HCT116 (cell line): ENCODE measurements around the gene NHSL2. TPM values are rescaled to one million over a fixed set of nuclear protein-coding genes. Genes with fewer than 3 reads are reported as not detected.

Experiments used
- ATAC-seq: fragments of 200-7000 bp; cut with Tn5 transposase; 2 replicates; pipeline ENCODE4 v1.9.1; 2020; ENCODE audit warnings: mild to moderate bottlenecking, moderate library complexity
- BruUV-seq: library from RNA; stranded (reverse); fragments of 400-500 nt; replicated peaks from 2 replicates; lab custom pipeline; 2021; lab: Mats Ljungman, UMichigan
- CTCF ChIA-PET: fragments of 300-600 bp; sonication (Branson Sonifier 250); formaldehyde crosslinking; loops from one replicate; lab custom pipeline; 2021; ENCODE audit warnings: antibody characterized with exemption; lab: Charles Lee
- POLR2A ChIA-PET: fragments of 300-600, 350-600 bp; sonication (Branson Sonifier 250); formaldehyde crosslinking; loops from one replicate; lab custom pipeline; 2021; ENCODE audit warnings: antibody characterized with exemption; lab: Charles Lee
- RAD21 ChIA-PET, 2 experiments: fragments of 300-600 bp; sonication (Branson Sonifier 250); formaldehyde crosslinking; loops; one replicate each; lab custom pipeline; 2023; ENCODE audit warnings: low total read pairs in 2 of 2; ENCODE audit not compliant: uncharacterized antibody in 2 of 2, unreplicated experiment in 2 of 2, low non-redundant PET in 1 of 2; lab: Charles Lee
- DNase-seq: peaks from one replicate; pipeline ENCODE4 v3.0.0-alpha.2; 2010; ENCODE audit warnings: low read depth, low spot score
- H2AFZ ChIP-seq: fragments of 200-600 bp; shearing (Covaris generic), sonication (generic); 2 replicates; pipeline ENCODE4 v1.6.1; 2017; ENCODE audit warnings: low read depth, mixed run types, mixed read lengths, antibody characterized with exemption, low read length; ENCODE audit not compliant: poor library complexity, severe bottlenecking
- H3K27ac ChIP-seq: 2 replicates; pipeline ENCODE4 v1.5.1; 2012; ENCODE audit warnings: low read depth, low read length
- H3K27me3 ChIP-seq: fragments of 200-600 bp; sonication (generic); 2 replicates; pipeline ENCODE4 v1.6.1; 2016; ENCODE audit warnings: mixed run types, low read length, mixed read lengths; ENCODE audit not compliant: insufficient read depth
- H3K36me3 ChIP-seq, 2 experiments: fragments of 200-500 bp in 1 of 2; fragments of 200-600 bp in 1 of 2; sonication (Bioruptor generic) in 1 of 2; sonication (generic) in 1 of 2; 2 replicates each; pipeline versions ENCODE4 v1.5.1 to v1.6.1; 2014 to 2016; ENCODE audit warnings: low read length in 2 of 2, inconsistent platforms in 1 of 2, mixed read lengths in 1 of 2, mixed run types in 1 of 2; ENCODE audit not compliant: insufficient read depth in 2 of 2, control insufficient read depth in 1 of 2
- H3K4me1 ChIP-seq, 2 experiments: fragments of 200-600 bp in 1 of 2; sonication (generic) in 1 of 2; 2 replicates each; pipeline versions ENCODE4 v1.5.1 to v1.6.1; 2012 to 2017; ENCODE audit warnings: low read length in 2 of 2, inconsistent platforms in 1 of 2, mild to moderate bottlenecking in 1 of 2, mixed read lengths in 1 of 2, mixed run types in 1 of 2, moderate library complexity in 1 of 2; ENCODE audit not compliant: insufficient read depth in 2 of 2, control insufficient read depth in 1 of 2
- H3K4me2 ChIP-seq: fragments of 200-600 bp; sonication (generic); 2 replicates; pipeline ENCODE4 v1.6.1; 2017; ENCODE audit warnings: mixed run types, low read length, mixed read lengths
- H3K4me3 ChIP-seq, 2 experiments: fragments of 200-600 bp in 1 of 2; sonication (generic) in 1 of 2; replicated peaks in 1 of 2; 2 replicates each; pipeline ENCODE4 v1.5.1; 2011 to 2016; ENCODE audit warnings: low read length in 2 of 2, control low read depth in 1 of 2, low read depth in 1 of 2, mild to moderate bottlenecking in 1 of 2, mixed read lengths in 1 of 2, mixed run types in 1 of 2
- H3K79me2 ChIP-seq: fragments of 200-600 bp; sonication (generic); 2 replicates; pipeline ENCODE4 v1.6.1; 2017; ENCODE audit warnings: mild to moderate bottlenecking, mixed run types, low read length, moderate library complexity, mixed read lengths; ENCODE audit not compliant: insufficient read depth
- H3K9ac ChIP-seq: fragments of 200-600 bp; sonication (generic); 2 replicates; pipeline ENCODE4 v1.6.1; 2016; ENCODE audit warnings: low read length, mixed read lengths
- H3K9me2 ChIP-seq: fragments of 200-600 bp; sonication (generic), shearing (Covaris generic); 2 replicates; pipeline ENCODE4 v1.6.1; 2017; ENCODE audit warnings: mixed run types, mild to moderate bottlenecking, moderate library complexity; ENCODE audit not compliant: insufficient read depth
- H3K9me3 ChIP-seq, 2 experiments: fragments of 200-500 bp in 1 of 2; fragments of 200-600 bp in 1 of 2; sonication (Bioruptor generic) in 1 of 2; sonication (generic) in 1 of 2; 2 replicates each; pipeline ENCODE4 v1.6.1; 2014 to 2017; ENCODE audit warnings: low read length in 2 of 2, mixed read lengths in 2 of 2, inconsistent platforms in 1 of 2, low read depth in 1 of 2, mild to moderate bottlenecking in 1 of 2, mixed run types in 1 of 2, moderate library complexity in 1 of 2; ENCODE audit not compliant: control insufficient read depth in 1 of 2, insufficient read depth in 1 of 2
- H4K20me1 ChIP-seq: fragments of 200-600 bp; sonication (generic), shearing (Covaris generic); 2 replicates; pipeline ENCODE4 v1.6.1; 2017; ENCODE audit warnings: mixed run types, mild to moderate bottlenecking, moderate library complexity; ENCODE audit not compliant: insufficient read depth
- CBX3 ChIP-seq: IDR thresholded peaks from 2 replicates; pipeline ENCODE4 v1.6.1; 2012; ENCODE audit warnings: low read depth
- CEBPB ChIP-seq: IDR thresholded peaks from 2 replicates; pipeline ENCODE4 v1.6.1; 2012; ENCODE audit warnings: low read depth
- EGR1 ChIP-seq: IDR thresholded peaks from 2 replicates; pipeline ENCODE4 v1.6.1; 2012; ENCODE audit warnings: low read depth
- ELF1 ChIP-seq: IDR thresholded peaks from 2 replicates; pipeline ENCODE4 v1.6.1; 2012; ENCODE audit warnings: low read depth, borderline replicate concordance
- EZH2 ChIP-seq: fragments of 200-600 bp; sonication (generic); IDR thresholded peaks from 2 replicates; pipeline ENCODE4 v1.6.1; 2017; ENCODE audit warnings: antibody characterized with exemption, mixed run types
- POLR2A ChIP-seq: IDR thresholded peaks from 2 replicates; pipeline ENCODE4 v1.7.0; 2011; ENCODE audit warnings: borderline replicate concordance; ENCODE audit not compliant: insufficient read depth, insufficient read length; ENCODE audit errors: extremely low read depth
- RAD21 ChIP-seq: IDR thresholded peaks from 2 replicates; pipeline ENCODE4 v1.6.1; 2012; ENCODE audit warnings: low read depth, mild to moderate bottlenecking
- SP1 ChIP-seq: IDR thresholded peaks from 2 replicates; pipeline ENCODE4 v1.6.1; 2012; ENCODE audit warnings: low read depth
- ZNF274 ChIP-seq: fragments of 200-500 bp; sonication (Bioruptor generic); IDR thresholded peaks from 2 replicates; pipeline ENCODE4 v1.6.1; 2014; ENCODE audit warnings: mild to moderate bottlenecking, low read depth, low read length, inconsistent platforms
- intact Hi-C: fragments of 100-400 bp; cut with micrococcal nuclease; formaldehyde crosslinking; loops from 2 replicates; pipeline ENCODE4 v1.10.0; 2022
- total RNA-seq: library from RNA; stranded (reverse); gene quantifications from one replicate; pipeline ENCODE4 v1.2.1, GENCODE V29; 2021; ENCODE audit not compliant: unreplicated experiment
- TF ChIP-seq, protein P1 (sequence below): IDR thresholded peaks from 2 replicates; pipeline ENCODE4 v1.6.1; 2012; ENCODE audit warnings: low read depth
- TF ChIP-seq, protein P2 (sequence below): IDR thresholded peaks from 2 replicates; pipeline ENCODE4 v1.6.1; 2012
- TF ChIP-seq, protein P3 (sequence below): IDR thresholded peaks from 2 replicates; pipeline ENCODE4 v1.6.1; 2012
- TF ChIP-seq, protein P4 (sequence below): IDR thresholded peaks from 2 replicates; pipeline ENCODE4 v1.6.1; 2011; ENCODE audit warnings: mild to moderate bottlenecking, low read length, moderate library complexity; ENCODE audit not compliant: insufficient replicate concordance; ENCODE audit errors: extremely low read depth
- TF ChIP-seq, protein P5 (sequence below), 3 experiments: fragments of 200-600 bp in 1 of 3; sonication (generic) in 1 of 3; IDR thresholded peaks in 2 of 3; conservative IDR thresholded peaks in 1 of 3; 2 replicates each; pipeline ENCODE4 v1.5.1; 2012 to 2017; ENCODE audit warnings: low read depth in 2 of 3, low read length in 2 of 3, antibody characterized with exemption in 1 of 3, borderline replicate concordance in 1 of 3, control low read depth in 1 of 3, mild to moderate bottlenecking in 1 of 3, mixed read lengths in 1 of 3, mixed run types in 1 of 3, moderate library complexity in 1 of 3; ENCODE audit not compliant: insufficient read depth in 1 of 3

NHSL2 gene
- total RNA-seq, 1 experiment from 2014 or later, result 0.22 TPM

DNA sequence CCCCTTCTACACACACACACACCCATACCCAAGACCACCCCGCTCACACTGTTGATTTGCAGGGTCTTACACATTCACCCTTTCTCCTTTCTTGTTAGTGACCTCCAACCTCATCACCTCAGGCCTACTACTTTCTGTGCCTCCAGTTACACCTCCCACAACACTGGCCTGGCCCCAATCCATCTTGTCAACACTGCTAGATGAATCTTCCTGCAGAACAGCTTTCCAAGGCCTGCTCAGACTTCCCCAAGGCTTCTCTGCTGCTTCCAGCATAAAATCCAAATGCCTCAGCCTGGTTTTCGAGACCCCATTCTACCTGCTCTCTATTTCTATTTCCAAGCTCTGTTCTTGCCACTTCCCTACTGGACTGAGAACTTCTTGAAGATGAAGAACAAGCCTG lies 79.9 kb downstream of the NHSL2 start (continued):
- TF ChIP-seq EGR1, result no peak
- TF ChIP-seq, protein P1, sequence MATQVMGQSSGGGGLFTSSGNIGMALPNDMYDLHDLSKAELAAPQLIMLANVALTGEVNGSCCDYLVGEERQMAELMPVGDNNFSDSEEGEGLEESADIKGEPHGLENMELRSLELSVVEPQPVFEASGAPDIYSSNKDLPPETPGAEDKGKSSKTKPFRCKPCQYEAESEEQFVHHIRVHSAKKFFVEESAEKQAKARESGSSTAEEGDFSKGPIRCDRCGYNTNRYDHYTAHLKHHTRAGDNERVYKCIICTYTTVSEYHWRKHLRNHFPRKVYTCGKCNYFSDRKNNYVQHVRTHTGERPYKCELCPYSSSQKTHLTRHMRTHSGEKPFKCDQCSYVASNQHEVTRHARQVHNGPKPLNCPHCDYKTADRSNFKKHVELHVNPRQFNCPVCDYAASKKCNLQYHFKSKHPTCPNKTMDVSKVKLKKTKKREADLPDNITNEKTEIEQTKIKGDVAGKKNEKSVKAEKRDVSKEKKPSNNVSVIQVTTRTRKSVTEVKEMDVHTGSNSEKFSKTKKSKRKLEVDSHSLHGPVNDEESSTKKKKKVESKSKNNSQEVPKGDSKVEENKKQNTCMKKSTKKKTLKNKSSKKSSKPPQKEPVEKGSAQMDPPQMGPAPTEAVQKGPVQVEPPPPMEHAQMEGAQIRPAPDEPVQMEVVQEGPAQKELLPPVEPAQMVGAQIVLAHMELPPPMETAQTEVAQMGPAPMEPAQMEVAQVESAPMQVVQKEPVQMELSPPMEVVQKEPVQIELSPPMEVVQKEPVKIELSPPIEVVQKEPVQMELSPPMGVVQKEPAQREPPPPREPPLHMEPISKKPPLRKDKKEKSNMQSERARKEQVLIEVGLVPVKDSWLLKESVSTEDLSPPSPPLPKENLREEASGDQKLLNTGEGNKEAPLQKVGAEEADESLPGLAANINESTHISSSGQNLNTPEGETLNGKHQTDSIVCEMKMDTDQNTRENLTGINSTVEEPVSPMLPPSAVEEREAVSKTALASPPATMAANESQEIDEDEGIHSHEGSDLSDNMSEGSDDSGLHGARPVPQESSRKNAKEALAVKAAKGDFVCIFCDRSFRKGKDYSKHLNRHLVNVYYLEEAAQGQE, result no peak

DNA sequence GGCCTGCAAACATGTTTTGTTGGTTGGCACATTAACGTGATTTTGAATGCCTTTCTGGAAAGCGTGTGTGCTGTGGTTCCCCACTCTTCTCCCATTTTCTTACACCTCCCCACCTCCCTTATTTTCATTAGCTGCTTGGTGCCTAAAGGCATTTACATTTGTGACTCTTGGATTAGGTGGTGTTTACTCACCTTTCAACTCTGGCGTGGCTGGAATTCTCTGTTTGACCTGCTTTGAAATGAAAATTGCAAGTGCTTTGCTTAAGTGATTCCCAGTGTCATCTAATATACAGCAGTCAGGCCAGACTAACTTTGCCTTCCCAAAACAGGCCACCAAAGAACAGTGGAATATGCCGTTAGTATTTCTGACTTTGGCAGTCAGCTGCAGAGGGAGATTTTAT lies 80.5 kb downstream of the NHSL2 start:
- intact Hi-C loops, result no loop called here
- TF ChIP-seq POLR2A, result no peak
- TF ChIP-seq, protein P2, sequence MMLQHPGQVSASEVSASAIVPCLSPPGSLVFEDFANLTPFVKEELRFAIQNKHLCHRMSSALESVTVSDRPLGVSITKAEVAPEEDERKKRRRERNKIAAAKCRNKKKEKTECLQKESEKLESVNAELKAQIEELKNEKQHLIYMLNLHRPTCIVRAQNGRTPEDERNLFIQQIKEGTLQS, result no peak
- no peak for TF ChIP-seq ELF1
- TF ChIP-seq SP1, result no peak
- TF ChIP-seq, protein P1, result no peak
- no peak for TF ChIP-seq EZH2
- TF ChIP-seq, protein P3, sequence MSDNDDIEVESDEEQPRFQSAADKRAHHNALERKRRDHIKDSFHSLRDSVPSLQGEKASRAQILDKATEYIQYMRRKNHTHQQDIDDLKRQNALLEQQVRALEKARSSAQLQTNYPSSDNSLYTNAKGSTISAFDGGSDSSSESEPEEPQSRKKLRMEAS, result no peak
- TF ChIP-seq, protein P4, sequence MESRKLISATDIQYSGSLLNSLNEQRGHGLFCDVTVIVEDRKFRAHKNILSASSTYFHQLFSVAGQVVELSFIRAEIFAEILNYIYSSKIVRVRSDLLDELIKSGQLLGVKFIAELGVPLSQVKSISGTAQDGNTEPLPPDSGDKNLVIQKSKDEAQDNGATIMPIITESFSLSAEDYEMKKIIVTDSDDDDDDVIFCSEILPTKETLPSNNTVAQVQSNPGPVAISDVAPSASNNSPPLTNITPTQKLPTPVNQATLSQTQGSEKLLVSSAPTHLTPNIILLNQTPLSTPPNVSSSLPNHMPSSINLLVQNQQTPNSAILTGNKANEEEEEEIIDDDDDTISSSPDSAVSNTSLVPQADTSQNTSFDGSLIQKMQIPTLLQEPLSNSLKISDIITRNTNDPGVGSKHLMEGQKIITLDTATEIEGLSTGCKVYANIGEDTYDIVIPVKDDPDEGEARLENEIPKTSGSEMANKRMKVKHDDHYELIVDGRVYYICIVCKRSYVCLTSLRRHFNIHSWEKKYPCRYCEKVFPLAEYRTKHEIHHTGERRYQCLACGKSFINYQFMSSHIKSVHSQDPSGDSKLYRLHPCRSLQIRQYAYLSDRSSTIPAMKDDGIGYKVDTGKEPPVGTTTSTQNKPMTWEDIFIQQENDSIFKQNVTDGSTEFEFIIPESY, result no peak
- TF ChIP-seq, protein P5, sequence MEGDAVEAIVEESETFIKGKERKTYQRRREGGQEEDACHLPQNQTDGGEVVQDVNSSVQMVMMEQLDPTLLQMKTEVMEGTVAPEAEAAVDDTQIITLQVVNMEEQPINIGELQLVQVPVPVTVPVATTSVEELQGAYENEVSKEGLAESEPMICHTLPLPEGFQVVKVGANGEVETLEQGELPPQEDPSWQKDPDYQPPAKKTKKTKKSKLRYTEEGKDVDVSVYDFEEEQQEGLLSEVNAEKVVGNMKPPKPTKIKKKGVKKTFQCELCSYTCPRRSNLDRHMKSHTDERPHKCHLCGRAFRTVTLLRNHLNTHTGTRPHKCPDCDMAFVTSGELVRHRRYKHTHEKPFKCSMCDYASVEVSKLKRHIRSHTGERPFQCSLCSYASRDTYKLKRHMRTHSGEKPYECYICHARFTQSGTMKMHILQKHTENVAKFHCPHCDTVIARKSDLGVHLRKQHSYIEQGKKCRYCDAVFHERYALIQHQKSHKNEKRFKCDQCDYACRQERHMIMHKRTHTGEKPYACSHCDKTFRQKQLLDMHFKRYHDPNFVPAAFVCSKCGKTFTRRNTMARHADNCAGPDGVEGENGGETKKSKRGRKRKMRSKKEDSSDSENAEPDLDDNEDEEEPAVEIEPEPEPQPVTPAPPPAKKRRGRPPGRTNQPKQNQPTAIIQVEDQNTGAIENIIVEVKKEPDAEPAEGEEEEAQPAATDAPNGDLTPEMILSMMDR (IDR thresholded peaks at IDR 0.05 in 2 of 3, conservative IDR thresholded peaks at IDR 0.05 in 1 of 3; ENCODE audit: borderline replicate concordance in 1 of 3, insufficient read depth in 1 of 3, low read depth in 2 of 3, low read length in 2 of 3), result no peak
- TF ChIP-seq RAD21, result no peak
- no peak for TF ChIP-seq ZNF274
- TF ChIP-seq CEBPB, result no peak
- TF ChIP-seq CBX3, result no peak

More for the DNA sequence above, 80.5 kb downstream of the NHSL2 start:
- Histone ChIP-seq H3K36me3 (no peaks in the 10 kb centered on the region), H3K27ac (no peak overlapping the region), H4K20me1 (no peaks in the 10 kb centered on the region), H3K4me2 (no peak overlapping the region), H2AFZ (no peak overlapping the region), H3K9me2 (no peaks in the 10 kb centered on the region), H3K79me2 (no peaks in the 10 kb centered on the region), H3K27me3 (no peaks in the 10 kb centered on the region), H3K4me1 (no peaks in the 10 kb centered on the region), H3K9ac (no peak overlapping the region), H3K9me3 (no peaks in the 10 kb centered on the region), H3K4me3 (no peak overlapping the region)
- ATAC-seq (no peak), DNase-seq (no peak)
- ChIA-PET POLR2A (no interaction called here), CTCF (no interaction called here), RAD21 (no interaction called here)
- no TSS peak for BruUV-seq
